Measurements from ENCODE around the gene CACNG4. TPM values are rescaled to one million over a fixed set of nuclear protein-coding genes. Genes with fewer than 3 reads are reported as not detected.

The CACNG4 gene
- total and polyA plus RNA-seq, 9 of the 15 experiments (the other 6 are each of a cell fraction or from before 2014, with no cell fraction given), result 0.07 TPM; not detected in 8

- FAIRE-seq, result no peak
- in situ Hi-C loops (cut with MboI), result no loop called here
Observed at GRCh38 chr17:66928949-66929348, 35.6 kb upstream of the CACNG4 start.

GRCh38 chr17:66929591-66929990, 34.9 kb upstream of the CACNG4 start:
- POLR2A ChIA-PET, result interaction anchor here (1.0 kb wide), 1 partner anchor 12 kb away, joined by 3 read pairs; no protein-coding TSS in a partner anchor
- no peak overlapping the region for H3K4me2 ChIP-seq (ENCODE audit: insufficient read depth, low read length)
- FAIRE-seq (no peak), DNase-seq (ENCODE audit: extremely low read depth in 1 of 4, low spot score in 3 of 4) (no peak), ATAC-seq (no peak)
- BruUV-seq (replicated peaks), result no TSS peak
- no peak overlapping the region for H3K4me3 ChIP-seq
- H3K79me2 ChIP-seq (ENCODE audit: control insufficient read depth, insufficient read depth, low read length), result no peaks in the 10 kb centered on the region
- no peak overlapping the region for H3K9ac ChIP-seq (ENCODE audit: insufficient read depth in 1 of 2, low read depth in 2 of 2, low read length in 2 of 2)
- H3K9me1 ChIP-seq (ENCODE audit: control insufficient read depth, insufficient read depth, low read length), result no peaks in the 10 kb centered on the region
- no peaks in the 10 kb centered on the region for H3K36me3 ChIP-seq (ENCODE audit: control insufficient read depth, insufficient read depth, low read length)
- no peaks in the 10 kb centered on the region for H3K27me3 ChIP-seq (ENCODE audit: control insufficient read depth in 2 of 2, insufficient read depth in 2 of 2, low read length in 2 of 2)
- 0% methylated on average over 1 of the region's 1 CpG for WGBS (ENCODE audit: insufficient coverage, low coverage, missing lambda C conversion rate)
- H3K9me3 ChIP-seq (replicated peaks; ENCODE audit: control insufficient read depth, insufficient read depth, low read depth, low read length), result no peaks in the 10 kb centered on the region; the same call in 1 of the 2 replicates
- CTCF ChIA-PET (ENCODE audit: low intra/inter-chr PET ratio), result no interaction called here
- H4K20me1 ChIP-seq (replicated peaks; ENCODE audit: control insufficient read depth, insufficient read depth, low read length), result no peaks in the 10 kb centered on the region
- no peak overlapping the region for H2AFZ ChIP-seq (ENCODE audit: low read depth, low read length)
- no peaks in the 10 kb centered on the region for H3K4me1 ChIP-seq (replicated peaks in 1 of 2; ENCODE audit: control insufficient read depth in 2 of 2, insufficient read depth in 2 of 2, low read length in 2 of 2)
- in situ Hi-C loops (cut with MboI), result no loop called here
- intact Hi-C loops (cut with micrococcal nuclease), result no loop called here
- no peak overlapping the region for H3K27ac ChIP-seq (ENCODE audit: extremely low read depth, low read depth, low read length)
- TF ChIP-seq HIVEP1 (CRISPR knock-in tag; IDR thresholded peaks at IDR 0.05) (no peak), XRCC4 (IDR thresholded peaks at IDR 0.05; ENCODE audit: extremely low read depth, insufficient read depth, insufficient read length) (no peak), TOE1 (IDR thresholded peaks at IDR 0.05; ENCODE audit: borderline replicate concordance) (no peak), TOE1 (CRISPR knock-in tag; IDR thresholded peaks at IDR 0.05; ENCODE audit: borderline replicate concordance, low read depth) (no peak), ZKSCAN1 (IDR thresholded peaks at IDR 0.05; ENCODE audit: low read depth, low read length) (no peak), SMARCC2 (IDR thresholded peaks at IDR 0.05; ENCODE audit: low read depth) (no peak), NELFE (IDR thresholded peaks at IDR 0.05; ENCODE audit: insufficient read depth, insufficient read length) (no peak), ZNF23 (CRISPR knock-in tag; IDR thresholded peaks at IDR 0.05) (no peak)

More at GRCh38 chr17:66928949-66929348, 35.6 kb upstream of the CACNG4 start:
- no peak overlapping the region for H3K9ac ChIP-seq (ENCODE audit: insufficient read depth in 1 of 2, low read depth in 2 of 2, low read length in 2 of 2)
- no peaks in the 10 kb centered on the region; the same call in 1 of the 2 replicates for H3K9me3 ChIP-seq (replicated peaks; ENCODE audit: control insufficient read depth, insufficient read depth, low read depth, low read length)
- ChIA-PET CTCF (ENCODE audit: low intra/inter-chr PET ratio) (no interaction called here), POLR2A (interaction anchor here (1.0 kb wide), 1 partner anchor 12 kb away, joined by 3 read pairs; no protein-coding TSS in a partner anchor)
- no peaks in the 10 kb centered on the region for H3K27me3 ChIP-seq (ENCODE audit: control insufficient read depth in 2 of 2, insufficient read depth in 2 of 2, low read length in 2 of 2)
- TF ChIP-seq RAD21 (CRISPR knock-in tag; conservative IDR thresholded peaks at IDR 0.05 in 1 of 2, IDR thresholded peaks at IDR 0.05 in 1 of 2), result no peak
- TF ChIP-seq RFX1 (IDR thresholded peaks at IDR 0.05), result peak; percentile 63
- H2AFZ ChIP-seq (ENCODE audit: low read depth, low read length), result no peak overlapping the region
- ATAC-seq, result no peak
- intact Hi-C loops (cut with micrococcal nuclease), result no loop called here
- no peak overlapping the region for H3K4me3 ChIP-seq
- no peaks in the 10 kb centered on the region for H3K79me2 ChIP-seq (ENCODE audit: control insufficient read depth, insufficient read depth, low read length)
- WGBS (ENCODE audit: insufficient coverage, low coverage, missing lambda C conversion rate), result 1% methylated on average over 5 of the region's 5 CpGs
- no peaks in the 10 kb centered on the region for H3K36me3 ChIP-seq (ENCODE audit: control insufficient read depth, insufficient read depth, low read length)
- no peak for DNase-seq (ENCODE audit: extremely low read depth in 1 of 4, low spot score in 3 of 4)
- H3K27ac ChIP-seq (ENCODE audit: extremely low read depth, low read depth, low read length), result no peak overlapping the region
- no peak overlapping the region for H3K4me2 ChIP-seq (ENCODE audit: insufficient read depth, low read length)
- H4K20me1 ChIP-seq (replicated peaks; ENCODE audit: control insufficient read depth, insufficient read depth, low read length), result no peaks in the 10 kb centered on the region
- no TSS peak for BruUV-seq (replicated peaks)
- no peaks in the 10 kb centered on the region for H3K9me1 ChIP-seq (ENCODE audit: control insufficient read depth, insufficient read depth, low read length)
- H3K4me1 ChIP-seq (replicated peaks in 1 of 2; ENCODE audit: control insufficient read depth in 2 of 2, insufficient read depth in 2 of 2, low read length in 2 of 2), result no peaks in the 10 kb centered on the region

All from K562 (cell line).